AG08396 (cell line): ENCODE measurements around the gene SRSF6.
"Not testable (repeated sequence)": the region's sequence is repeated elsewhere in the genome, so short reads cannot be mapped to it uniquely, and the experiment has no call there.

ENCODE experiments used
- DNase-seq: peaks from one replicate; pipeline ENCODE4 v3.0.0; 2012; ENCODE audit warnings: low spot score, mixed read lengths

Gene SRSF6

DNA sequence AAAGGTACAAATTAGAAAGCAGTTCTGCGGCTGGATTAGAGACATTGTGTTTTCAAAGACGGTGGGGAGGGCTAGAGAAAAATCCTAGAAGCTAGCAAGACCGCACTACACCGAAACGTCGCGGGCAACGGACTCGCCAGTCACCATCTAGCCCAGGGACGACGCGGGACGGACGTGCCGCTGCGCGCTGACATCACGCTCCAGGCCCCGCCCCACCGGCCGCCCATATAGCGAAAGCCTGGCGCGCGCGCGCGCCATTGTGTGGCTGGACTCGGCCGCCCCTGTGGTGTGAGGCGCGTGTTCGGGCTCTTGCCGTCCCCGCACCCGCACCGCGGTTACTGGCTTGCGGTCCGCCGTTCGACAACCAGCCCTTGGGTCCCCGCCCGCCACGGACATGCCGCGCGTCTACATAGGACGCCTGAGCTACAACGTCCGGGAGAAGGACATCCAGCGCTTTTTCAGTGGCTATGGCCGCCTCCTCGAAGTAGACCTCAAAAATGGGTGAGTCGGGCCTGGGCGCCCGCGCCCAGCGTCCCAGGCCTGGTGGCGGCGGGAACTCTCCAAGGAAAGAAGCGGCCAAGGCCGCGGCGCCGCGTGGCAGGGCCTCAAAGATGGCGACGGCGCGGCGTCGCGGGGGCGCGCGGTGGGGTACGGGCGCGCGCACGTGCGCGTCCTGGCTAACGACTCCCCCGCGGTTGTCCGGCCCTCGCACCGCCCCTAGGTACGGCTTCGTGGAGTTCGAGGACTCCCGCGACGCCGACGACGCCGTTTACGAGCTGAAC lies at the start of gene SRSF6:
Gene SRSF6, plus strand, starts transcription at position 257 of the 782 bp plus-strand sequence. Its CDS starts 138 bp downstream, at position 395.
- DNase-seq, result peak; percentile 95

DNA sequence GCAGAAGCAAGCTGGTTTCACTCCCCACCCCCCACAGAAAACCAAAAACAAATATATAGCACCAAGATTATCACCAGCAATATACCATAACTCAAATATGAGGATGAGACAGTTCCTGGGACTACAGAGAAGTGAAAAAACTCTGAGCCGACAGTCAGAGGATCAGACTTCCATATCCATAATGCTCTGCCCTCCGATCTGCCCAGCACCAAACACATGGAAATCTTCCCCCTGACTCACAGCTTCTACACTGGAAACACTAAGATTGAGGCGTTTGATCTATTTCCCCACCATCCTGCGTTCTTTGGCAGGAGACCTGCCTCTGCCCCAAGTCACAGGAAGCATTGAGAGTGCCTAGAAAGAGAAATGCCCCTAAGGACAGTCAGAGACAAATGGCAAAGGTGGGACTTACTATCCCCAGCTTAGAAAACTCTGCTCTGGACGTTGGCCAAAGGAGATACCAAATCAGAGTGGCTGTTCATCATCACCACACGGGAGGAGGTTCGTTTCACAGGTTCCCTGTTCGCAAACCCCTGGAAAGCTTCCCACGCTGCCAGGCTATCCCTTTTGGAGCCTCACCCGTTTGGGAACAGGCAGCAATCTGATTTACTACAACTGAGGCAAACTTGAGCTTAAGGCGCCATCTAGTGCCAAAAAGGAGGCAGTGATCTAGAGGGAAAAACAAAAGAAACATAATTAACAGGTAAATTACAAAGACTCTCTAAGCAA lies 48.7 kb upstream of the SRSF6 start:
- DNase-seq, result peak; percentile 62

DNA sequence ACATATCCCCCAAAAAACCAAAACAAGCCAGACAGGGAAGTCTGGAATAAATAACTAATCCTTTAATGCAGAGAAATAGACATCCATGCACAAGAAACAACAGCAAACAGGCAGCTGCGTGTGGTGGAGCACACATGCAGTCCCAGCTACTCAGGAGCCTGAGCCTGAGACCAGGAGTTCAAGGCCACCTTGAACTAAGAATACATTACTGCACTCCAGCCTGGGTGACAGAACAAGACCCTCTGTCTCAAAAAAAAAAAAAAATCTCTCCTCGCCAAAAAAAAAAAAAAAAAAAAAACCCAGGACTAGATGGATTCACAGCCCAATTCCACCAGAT lies 48.2 kb upstream of the SRSF6 start:
- DNase-seq, result no peak

DNA sequence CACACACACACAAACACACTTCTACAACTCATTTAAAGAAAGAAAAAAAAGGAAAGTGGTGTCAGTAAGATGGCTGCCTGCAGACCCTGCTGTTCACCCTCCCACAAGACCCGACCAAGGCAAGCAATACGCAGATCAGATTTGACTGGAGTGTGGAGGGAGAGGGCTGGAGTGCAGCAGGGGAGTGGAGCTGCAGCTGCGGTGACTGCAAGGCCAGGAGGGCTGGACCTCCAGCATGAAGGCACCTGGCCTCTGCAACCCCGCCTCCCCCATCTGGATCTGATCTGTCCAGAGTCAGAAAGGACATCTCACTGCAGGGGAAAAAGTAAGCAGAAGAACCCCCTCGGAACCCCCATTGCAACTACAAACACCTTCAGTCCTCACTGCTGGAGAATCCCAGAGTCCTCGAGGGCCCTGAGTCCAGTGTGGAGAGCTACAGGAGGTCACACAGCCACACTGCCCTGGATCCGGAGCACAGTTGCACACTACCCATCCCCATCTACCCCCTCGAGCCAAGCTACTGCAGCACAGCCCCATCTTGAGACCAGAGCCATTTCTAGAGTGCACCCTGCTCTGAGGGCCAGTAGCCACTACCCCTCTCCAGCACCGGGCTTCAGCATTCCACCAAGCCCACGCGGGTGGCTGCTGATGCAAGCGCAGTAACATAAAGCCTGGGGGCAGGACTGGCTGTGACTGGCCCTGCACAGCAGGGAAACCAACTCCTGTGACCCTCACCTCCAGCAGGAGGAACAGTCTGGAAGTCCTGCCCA lies 41.9 kb upstream of the SRSF6 start:
- DNase-seq, result no peak

DNA sequence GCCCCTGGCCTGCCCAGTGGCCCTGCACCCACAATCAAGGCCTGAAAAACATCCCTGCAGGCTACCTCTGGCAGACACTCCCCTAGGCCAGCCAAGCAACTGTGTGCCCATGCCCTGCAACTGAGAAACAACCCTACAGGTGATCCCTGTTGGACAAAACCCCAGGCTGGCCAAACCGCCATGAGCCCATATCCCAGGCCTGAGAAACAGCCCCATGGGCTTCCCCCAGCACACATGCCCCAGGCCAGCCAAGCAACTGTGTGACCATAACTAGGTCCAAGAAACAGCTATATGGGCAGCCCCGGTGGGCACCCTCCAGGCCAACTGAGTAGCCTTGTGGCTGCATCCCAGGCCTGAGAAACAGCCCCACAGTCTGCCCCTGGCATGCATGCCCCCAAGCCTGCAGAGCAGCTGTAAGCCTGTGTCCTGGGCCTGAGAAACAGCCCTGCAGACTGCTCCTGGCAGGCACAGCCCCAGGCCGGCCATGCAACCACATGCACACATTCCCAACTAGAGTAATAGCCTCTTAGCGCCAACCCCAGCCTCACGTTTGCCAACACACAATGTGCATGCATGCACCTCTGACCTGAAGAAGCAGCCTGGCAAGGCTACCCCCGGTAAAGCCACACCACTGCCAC lies 41.0 kb upstream of the SRSF6 start:
- DNase-seq, result no peak

DNA sequence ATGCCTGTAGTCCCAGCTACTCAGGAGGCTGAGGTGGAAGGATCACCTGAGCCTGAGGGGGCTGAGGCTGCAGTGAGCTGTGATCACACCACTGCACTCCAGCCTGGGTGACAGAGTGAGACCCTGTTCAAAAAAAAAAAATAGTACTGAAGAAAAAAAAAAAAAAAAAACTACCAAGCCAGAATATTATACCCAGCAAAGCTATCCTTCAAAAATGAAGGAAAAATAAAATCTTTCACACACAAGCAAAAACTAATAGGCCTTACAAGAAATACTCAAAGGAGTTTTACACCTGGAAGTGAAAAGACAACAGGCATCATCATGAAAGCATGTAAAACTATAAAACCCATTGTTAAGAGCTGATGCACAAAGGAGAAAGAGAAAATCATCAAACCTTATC lies 37.5 kb upstream of the SRSF6 start:
- DNase-seq, result no peak

DNA sequence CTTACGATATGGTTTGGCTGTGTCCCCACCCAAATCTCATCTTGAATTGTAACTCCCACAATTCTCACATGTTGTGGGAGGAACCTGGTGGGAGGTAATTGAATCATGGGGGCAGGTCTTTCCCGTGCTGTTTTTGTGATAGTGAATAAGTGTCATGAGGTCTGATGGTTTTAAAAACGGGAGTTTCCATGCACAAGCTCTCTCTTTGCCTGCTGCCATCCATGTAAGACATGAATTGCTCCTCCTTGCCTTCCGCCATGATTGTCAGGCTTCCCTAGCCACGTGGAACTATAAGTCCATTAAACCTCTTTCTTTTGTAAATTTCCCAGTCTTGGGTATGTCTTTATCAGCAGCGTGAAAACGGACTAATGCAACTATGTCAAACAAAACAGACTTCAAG lies 36.8 kb upstream of the SRSF6 start:
- DNase-seq, result not testable (repeated sequence)

DNA sequence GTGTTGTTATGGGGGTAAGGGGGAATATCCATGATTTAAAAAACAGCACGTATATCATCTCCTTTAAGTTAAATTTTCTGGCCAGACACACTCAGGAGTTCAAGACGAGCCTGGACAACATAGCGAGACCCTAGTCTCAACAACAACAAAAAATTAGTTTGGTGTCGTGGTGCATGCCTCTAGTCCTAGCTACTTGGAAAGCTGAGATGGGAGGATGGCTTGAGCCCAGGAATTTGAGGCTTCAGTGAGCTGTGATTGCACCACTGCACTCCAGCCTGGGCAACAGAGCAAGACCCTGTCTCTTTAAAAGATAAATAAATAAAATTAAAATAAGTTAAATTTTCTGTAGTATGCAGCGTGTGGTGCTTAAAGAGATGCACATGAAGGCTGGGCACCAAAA lies 31.5 kb upstream of the SRSF6 start:
- DNase-seq, result no peak

DNA sequence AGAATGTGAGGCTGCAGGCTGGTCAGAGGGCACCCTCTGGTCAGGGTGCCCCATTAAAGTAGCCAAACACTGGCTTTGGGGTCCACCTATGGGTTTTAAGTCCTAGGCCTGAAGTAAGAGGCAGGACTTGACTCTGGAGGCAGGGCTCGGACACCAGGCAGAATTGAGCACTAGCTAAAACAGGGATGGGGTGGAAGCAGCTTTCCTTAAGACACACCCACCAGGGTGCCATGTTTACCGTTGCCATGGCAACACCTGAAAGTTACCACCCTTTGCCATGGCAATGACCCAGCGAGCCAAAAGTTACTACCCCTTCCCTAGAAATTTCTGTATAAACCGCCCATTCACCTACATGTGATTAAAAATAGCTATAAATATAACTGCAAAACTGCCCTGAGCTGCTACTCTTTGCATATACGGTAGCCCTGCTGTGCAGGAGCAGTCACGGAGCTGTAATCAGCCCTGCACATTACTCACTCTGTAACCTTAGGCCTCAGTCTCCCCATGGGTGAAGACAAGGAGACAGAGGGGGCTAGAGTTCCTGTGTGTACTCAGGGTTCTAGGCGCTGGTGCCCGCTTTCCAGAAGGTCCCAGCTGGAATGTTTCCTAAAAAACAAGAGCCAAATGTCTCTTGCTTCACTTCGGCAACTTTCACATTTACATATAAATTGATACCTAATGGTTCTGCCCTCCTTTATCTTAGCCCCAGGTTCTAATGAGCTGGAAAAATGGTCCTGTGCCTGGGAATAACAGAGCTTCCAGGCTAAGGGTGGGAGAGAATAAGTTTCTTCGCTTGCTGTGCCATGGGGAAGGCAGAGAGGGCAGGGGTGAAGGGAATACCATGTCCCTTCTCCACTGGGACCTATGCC lies 27.2 kb upstream of the SRSF6 start:
- DNase-seq, result no peak

DNA sequence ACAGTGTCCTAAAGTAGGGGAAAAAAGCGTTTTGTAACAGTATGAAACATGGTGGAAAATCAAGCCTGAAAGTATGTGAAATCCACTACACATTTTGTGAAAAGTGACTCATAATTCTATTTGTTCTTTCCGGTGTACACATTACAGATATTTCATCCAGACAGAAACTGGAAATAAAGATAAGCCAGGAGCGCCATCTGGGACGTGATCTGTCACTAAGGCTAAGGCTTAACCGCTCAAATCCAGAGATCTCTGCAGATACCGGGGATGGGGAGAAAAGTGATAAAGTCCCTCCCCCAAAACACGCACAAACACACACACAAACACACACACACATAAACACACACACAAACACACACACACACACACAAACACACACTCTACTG lies 26.6 kb upstream of the SRSF6 start:
- DNase-seq, result no peak

DNA sequence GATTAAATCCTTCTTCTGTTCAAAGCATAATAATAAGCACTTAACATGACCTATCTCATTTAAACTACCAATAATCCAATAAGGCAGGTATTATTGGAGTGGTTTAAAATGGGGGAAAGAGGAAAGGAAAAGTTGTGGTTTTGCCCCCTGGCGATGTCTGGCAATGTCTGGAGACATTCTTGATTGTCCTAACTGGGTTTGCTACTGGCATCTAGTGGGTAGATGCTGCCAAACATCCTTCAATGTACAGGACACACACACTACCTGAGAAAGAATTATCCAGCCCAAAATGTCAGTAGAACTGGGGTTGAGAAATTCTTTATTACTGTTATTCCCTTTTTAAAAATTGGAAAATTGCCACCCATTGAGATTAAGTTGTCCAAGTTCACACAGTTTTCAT lies 25.2 kb upstream of the SRSF6 start:
- no peak for DNase-seq

DNA sequence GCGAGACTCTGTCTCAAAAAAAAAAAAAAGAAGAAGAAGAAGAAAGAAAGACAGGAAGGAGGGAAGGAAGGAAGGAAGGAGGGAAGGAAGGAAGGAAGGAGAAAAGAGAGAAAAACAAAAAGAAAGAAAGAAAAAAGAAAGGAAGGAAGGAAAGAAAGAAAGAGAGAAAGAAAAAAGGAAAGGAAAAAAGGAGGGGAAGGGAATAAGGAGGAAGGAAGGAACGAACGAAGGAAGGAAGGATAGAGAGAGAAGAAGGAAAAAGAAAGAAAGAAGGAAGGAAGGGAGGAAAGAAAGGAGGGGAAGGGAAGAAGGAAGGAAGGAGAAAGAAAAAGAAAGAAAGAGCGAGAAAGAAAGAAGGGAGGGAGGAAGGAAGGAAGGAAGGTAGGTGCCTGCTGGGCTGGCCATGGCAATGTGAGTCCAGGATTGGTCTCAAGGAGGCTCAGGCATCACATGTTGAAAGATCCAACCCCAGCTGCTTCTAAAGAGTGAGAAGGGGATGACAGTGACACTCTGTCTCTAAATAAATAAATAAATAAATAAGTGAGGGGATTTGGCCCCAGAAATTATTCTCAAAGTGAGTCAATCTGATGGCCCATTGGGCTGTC lies 24.3 kb upstream of the SRSF6 start:
- no peak for DNase-seq

DNA sequence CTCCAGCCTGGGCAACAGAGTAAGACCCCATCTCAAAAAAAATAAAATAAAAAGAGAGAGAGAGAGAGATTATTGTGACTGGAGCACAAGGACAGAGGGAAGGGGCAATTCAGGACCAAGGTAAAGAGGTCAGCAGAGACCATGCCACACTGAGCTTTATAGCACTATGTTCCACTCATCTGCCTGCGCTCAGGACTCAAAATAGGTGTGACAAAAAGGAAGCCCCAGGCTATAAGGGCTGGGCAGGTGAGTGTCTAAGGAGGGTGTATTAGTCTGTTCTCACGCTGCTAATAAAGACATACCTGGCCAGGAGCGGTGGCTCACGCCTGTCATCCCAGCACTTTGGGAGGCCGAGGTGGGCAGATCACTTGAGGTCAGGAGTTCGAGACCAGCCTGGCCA lies 23.1 kb upstream of the SRSF6 start:
- DNase-seq, result no peak

DNA sequence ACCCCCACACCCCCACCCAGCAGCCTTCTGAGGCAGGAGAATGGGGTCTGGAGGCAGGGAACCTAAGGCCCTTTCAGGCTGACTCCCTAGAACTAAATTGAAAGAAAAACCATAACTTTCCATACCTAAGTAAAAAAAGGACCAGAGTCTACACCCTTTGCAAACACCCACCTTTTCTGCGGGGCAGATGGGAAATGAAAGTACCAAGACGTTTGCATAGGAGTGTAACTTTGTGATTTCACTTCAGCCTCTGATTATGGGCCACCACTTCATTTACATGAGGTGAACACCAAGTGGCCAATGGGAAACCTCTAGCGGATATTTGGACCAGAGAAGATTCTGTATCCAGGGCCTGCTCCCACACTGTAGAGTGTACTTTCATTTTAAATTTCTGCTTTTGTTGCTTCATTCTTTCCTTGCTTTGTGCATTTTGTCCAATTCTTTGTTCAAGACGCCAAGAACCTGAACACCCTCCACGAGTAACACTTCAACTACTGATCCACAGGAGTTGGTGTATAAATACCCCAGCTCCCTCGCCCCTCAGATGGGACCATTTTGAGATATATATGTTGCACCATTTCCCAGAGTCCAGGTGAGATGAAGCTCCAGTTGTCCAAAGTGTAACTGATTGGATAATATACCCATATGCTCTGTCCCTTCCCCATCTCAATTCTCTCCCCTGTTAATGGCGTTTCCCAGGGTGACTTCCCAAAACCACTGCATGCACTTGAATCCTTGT lies 18.9 kb upstream of the SRSF6 start:
- DNase-seq, result no peak

DNA sequence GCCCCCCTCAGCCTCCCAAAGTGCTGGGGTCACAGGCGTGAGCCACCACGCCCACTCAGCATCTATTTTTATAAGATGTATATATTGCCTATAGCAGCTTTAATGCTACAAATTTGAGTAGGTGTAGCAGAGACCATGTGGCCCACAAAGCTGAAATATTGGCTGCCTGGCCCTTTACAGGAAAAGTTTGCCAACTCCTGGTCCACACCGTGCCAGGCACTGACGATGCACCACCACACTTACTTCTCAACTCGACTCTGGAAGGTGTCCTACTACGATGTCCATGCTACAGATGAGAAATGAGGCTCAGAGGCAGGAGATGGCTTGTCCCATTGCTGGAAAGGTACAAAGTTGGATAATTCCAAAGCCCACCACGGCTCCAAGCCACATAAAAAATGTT lies 17.2 kb upstream of the SRSF6 start:
- DNase-seq, result no peak

DNA sequence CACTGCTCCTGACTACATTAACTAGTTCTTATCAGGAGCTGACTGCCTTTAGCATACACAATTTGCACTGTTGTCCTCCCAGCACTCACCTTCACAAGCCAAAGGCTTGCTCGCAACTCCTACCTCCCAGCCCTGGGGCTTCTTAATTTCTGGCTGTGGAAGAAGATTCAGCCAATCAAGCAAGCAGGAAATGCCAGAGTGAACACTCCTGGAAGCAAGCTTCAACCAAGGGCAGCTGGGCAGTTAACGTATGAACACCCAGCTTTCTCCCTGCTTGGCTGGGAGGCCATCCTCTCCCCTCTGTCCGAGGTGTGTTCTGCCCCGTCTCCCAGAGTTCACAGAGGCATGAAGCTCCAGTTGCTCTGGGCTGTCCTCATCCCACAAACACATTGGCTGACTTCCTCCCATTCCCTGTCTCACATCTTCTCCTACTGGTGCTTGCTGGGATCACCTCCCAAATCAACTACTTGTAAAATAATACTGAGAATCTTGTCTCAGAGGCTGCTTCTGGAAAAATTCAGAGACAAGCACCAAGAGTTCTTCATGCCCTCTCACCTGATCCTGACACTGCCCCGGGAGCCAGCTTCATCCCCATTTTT lies 15.3 kb upstream of the SRSF6 start:
- DNase-seq, result peak; percentile 41

DNA sequence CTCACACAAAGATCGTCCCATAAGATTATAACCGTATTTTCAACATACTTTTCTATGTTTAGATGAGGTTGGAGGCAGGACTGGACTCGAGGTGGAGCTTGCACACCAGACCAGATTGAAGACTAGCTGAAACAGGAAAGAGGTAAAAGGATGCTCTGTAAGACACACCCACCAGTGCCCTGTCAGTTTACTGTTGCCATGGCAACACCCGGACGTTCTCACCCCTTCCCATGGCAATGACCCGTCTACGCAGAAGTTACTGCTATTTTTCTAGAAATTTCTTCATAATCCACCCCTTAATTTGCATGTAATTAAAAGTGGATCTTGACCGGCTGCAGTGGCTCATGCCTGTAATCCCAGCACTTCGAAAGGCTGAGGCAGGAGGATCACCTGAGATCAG lies 13.6 kb upstream of the SRSF6 start:
- no peak for DNase-seq

DNA sequence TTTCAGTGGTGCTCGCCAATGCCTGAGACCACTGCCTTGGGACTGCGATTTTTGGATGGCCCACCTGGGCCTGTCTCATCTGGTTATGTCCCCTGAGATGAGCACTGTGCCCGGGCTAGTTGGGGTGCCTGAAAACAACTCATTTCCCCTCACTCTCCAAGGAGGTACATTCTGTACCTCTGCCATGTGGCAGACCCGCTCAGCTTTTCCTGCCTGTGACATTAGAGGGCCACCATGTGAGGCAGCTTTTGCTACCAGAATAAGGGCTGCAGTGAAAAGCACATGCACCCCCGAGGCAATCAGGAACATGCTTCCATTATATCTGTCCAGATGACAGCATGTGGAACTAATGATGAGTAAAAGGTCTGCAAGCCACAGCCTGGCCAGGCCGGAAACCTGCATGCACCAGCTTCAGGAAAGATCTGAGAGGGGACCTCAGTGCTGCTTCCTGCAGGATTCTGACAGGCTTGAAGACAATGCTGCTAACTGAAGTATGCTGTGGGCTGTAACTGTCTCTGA lies 11.3 kb upstream of the SRSF6 start:
- no peak for DNase-seq

DNA sequence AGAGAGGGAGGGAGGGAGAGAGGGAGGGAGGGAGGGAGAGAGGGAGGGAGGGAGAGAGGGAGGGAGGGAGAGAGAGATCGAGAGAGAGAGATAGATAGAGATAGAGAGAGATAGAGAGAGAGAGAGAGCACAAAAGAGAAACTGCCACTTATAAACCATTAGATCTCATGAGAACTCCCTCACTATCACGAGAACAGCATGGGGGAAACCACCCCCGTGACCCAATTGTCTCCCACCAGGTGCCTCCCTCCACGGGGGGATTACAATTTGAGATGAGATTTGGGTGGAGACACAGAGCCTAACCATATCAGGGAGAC lies 9.3 kb upstream of the SRSF6 start:
- not testable (repeated sequence) for DNase-seq
